ENCODE data around the gene RNGTT. TPM values are rescaled to one million over a fixed set of nuclear protein-coding genes. Genes with fewer than 3 reads are reported as not detected.

The RNGTT gene
- total RNA-seq, 1 donor from 2014 or later: 8.4 TPM

DNA sequence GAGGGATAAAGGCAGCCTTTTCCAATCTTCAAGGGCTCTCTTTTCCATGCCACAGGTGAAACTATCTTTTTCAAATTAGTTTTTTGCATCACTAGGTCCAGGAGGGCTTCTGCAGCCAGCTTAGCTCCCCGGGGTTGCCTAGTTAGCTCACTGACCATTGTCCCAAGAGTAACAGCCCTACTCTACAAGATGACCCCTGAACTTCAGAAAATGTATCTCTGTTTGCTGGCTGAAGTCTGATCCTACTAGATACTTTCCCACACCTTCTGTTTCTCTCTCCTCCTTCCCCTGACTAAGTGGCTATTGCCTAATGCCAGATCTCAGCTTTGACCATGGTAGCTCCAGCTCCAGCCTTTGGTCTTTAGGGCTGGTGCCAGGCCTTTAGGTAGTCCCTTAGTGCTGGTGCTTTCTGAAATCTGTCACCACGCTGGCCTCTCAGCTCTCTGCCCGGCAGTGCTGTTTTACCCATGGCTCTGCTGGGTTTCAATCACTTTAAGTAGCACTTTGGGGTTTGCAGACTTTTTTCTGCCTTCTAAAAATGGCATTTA lies 255.1 kb downstream of the RNGTT start:
- peak; percentile 61 for ATAC-seq

DNA sequence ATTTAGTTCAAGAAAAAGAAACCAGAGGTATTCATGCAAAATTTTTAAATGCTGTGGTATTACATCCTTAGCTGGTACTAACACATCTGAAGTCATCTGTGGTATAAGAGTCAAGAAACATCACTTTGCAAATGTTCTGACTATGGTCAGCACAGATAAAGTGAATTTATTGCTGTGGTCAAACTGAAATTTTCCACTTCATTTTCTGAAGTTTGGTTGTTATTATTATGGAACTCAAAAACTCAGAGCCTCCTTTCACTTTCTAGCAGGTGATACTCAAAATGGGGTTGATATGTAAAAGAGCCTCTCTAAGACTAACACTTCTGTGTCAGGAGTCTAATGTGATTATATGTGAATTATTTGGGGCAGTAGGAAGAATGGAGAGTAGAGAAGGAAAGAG lies 257.8 kb downstream of the RNGTT start:
- no peak for ATAC-seq
- DNase-seq: no peak
- intact Hi-C loops (cut with micrococcal nuclease): no loop called here

More for the DNA sequence above, 255.1 kb downstream of the RNGTT start:
- intact Hi-C loops (cut with micrococcal nuclease): no loop called here
- DNase-seq: no peak

DNA sequence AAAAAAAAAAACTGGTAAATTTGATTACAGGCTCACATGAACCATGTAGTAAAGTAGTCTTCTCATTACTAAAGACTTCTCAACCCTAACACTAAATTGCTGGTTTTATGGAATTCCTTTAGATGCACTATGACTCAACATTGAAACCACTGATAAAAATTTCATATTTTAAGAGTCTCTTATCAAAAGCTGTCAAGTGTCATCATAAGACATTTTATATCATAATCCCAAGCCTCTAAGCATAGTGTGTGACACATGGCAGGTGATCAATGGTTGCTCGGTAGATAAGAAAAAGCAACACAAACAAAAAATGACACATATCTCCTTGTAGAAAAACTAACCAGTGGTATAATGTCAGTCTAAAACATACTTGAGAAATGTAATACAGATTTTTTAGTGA lies 258.4 kb downstream of the RNGTT start:
- ATAC-seq (no peak), DNase-seq (no peak)

DNA sequence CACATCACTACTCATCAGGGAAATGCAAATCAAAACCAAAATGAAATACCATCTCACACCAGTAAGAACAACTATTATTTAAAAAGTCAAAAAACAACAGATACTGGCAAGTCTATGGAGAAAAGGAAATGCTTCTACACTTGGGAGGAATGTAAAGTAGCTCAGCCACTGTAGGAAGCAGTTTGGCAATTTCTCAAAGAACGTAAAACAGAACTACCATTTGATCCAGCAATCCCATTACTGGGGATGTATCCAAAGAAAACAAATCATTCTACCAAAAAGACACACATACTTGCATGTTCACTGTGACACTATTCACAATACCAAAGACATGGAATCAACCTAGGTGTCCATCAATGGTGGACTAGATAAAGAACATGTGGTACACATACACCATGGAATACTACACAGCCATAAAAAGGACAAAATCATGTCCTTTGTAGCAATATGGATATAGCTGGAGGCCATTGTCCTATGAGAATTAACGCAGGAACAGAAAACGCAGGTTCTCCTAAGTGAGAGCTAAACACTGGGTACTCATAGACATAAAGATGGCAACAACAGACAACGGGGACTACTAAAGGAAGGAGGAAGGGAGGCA lies 260.4 kb downstream of the RNGTT start:
- DNase-seq (no peak), ATAC-seq (no peak)
- intact Hi-C loops (cut with micrococcal nuclease): no loop called here

More for the DNA sequence above, 258.4 kb downstream of the RNGTT start:
- intact Hi-C loops (cut with micrococcal nuclease): no loop called here

DNA sequence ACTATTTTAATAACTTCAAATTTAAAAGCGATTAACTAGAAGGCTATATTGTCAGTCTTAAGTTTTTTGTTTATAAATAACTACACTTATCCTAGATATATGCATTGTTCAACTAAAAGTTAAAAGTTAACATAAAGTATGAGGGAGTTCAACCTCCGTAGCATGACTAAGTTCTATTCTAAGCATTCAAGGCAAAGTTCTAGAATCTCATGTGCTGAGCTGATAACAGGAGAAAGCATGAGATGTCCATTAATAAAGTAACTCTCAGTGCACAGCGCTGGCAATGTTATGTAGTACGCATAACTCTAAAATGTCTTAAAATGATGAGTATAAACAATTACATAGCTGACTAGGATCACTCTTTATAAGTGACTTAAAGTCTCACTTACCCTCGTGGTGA lies 264.8 kb downstream of the RNGTT start:
- DNase-seq (no peak), ATAC-seq (no peak)
- intact Hi-C loops (cut with micrococcal nuclease): no loop called here

DNA sequence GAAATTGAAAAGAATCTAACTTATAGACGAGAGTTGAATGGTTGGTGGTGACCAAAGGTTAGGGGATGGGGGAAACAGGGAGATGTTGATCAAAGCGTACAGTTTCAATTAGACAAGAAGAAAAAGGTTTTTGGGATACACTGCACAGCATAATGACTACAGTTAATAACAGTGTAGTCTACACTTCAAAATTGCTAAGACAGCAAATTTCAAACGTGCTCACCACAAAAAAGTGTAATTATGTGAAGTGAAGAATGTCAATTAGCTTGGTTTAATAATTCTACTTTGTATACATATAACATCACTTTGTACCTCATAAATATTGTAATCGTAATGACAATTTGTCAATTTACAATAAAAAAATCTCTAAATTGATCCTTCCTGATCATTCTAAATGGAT lies 267.5 kb downstream of the RNGTT start:
- DNase-seq: no peak
- intact Hi-C loops (cut with micrococcal nuclease): no loop called here
- no peak for ATAC-seq

DNA sequence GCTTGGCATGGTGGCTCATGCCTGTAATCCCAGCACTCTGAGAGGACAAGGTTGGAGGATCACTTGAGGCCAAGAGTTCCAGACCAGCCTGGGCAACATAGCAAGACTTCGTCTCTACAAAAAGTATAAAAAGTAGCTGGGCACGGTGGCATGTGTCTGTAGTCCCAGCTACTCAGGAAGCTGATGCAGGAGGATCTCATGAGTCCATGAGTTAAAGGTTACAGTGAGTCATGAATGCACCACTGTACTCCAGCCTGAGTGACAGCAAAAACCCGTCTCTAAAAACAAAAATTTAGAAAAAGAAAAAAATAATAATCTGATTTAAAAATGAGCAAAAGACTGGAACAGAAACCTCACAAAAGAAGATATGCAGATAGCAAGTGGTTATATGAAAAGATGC lies 279.7 kb downstream of the RNGTT start:
- ATAC-seq (no peak), DNase-seq (no peak)
- intact Hi-C loops (cut with micrococcal nuclease): no loop called here

DNA sequence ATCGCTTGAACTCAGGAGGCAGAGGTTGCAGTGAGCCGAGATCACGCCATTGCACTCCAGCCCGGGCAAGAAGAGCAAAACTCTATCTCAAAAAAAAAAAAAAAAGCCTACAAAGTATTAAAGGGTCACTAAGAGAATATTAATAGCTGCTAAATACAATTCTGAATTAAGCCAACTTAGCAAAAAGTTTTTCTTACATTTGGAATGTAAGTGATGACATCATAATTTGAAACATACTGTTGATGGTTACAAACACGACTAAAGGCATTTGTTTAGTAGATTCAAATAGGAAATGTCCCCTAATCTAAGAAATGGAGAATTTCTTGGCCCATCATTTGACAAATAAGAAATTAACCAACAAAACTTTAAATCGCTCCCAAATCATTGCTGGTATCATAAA lies 282.8 kb downstream of the RNGTT start:
- no peak for DNase-seq
- intact Hi-C loops (cut with micrococcal nuclease): no loop called here
- ATAC-seq: no peak

DNA sequence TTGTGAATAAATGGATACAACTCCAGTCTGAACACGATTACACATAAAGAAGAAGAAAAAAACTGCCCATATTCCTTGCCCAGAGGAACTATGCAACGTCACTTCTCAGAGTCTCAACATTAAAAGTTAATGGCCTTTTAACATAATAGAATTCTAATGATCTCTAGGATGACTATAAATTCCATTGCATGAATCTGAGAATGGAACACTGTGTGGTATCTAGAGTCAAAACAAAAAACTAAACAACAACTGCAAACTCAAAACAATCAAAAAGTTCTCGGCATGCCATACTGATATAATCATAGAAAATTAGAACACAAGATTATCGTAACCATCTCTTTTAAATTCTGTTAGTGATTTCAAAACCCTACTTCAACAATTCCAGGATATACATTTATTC lies 283.6 kb downstream of the RNGTT start:
- ATAC-seq: no peak
- intact Hi-C loops (cut with micrococcal nuclease): no loop called here
- no peak for DNase-seq

DNA sequence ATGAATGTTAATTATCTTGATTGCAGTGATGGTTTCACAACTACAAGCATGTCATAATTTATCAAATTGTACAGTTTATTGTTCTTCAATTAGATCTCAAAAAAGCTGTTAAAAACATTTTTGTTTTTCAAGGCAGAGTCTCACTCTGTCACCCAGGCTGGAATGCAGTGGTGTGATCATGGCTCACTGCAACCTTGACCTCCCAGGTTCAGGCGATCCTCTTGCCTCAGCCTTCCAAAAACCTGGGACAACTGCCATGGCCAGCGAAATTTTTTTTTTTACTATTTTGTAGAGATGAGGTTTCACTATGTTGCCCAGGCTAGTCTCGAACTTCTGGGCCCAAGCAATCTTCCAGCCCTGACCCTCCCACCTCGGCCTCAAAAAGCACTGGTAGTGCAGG lies 286.1 kb downstream of the RNGTT start:
- intact Hi-C loops (cut with micrococcal nuclease): no loop called here
- ATAC-seq (no peak), DNase-seq (no peak)

DNA sequence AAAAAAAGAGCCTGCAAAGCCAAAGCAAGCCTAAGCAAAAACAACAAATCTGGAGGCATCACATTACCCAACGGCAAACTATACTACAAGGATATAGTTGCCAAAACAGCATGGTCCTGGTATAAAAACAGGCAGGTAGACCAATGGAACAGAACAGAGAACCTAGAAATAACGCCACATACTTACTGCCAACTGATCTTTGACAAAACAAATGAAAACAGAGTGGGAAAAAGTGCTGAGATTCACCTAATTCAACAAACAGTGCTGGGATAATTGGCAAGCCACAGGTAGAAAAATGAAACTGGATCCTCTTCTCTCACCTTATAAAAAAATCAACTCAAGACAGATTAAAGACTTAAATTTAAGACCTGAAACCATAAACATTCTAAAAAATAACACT lies 291.8 kb downstream of the RNGTT start:
- DNase-seq: no peak
- no peak for ATAC-seq
- intact Hi-C loops (cut with micrococcal nuclease): no loop called here

DNA sequence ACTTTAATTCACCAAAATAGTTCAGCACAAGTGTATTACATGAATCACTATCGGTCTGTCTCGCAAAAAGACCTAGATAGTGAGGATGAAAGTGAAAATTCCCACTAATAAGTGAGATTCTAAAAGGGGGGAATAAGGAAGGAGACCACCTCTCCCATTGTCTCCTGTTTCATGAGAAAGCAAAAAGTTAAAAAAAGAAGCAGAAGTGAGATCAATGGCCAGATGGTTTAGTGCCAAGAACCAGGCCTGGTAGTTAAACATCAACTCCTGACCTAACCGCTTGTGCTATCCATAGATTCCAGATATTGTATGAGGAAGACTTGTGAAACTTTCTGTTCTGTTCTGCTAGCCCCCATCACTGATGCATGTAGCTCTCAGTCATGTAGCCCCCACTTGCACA lies 293.0 kb downstream of the RNGTT start:
- intact Hi-C loops (cut with micrococcal nuclease): no loop called here
- no peak for DNase-seq
- no peak for ATAC-seq

DNA sequence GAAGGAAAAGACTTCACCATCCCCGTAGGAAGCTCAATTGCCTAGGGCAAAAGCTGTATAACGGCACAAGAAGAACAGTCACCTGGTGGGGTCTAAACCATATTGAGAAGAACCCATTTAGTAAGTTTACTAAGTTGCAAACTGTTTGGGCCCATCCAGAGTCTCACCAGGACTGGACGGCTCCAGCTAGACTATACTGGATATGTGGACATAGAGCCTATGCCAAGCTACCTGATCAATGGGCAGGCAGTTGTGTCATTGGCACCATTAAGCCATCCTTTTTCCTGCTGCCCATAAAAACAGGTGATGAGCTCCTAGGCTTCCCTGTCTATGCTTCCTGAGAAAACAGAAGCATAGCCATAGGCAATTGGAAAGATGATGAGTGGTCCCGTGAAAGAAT lies 293.9 kb downstream of the RNGTT start:
- intact Hi-C loops (cut with micrococcal nuclease): no loop called here
- ATAC-seq (no peak), DNase-seq (no peak)

DNA sequence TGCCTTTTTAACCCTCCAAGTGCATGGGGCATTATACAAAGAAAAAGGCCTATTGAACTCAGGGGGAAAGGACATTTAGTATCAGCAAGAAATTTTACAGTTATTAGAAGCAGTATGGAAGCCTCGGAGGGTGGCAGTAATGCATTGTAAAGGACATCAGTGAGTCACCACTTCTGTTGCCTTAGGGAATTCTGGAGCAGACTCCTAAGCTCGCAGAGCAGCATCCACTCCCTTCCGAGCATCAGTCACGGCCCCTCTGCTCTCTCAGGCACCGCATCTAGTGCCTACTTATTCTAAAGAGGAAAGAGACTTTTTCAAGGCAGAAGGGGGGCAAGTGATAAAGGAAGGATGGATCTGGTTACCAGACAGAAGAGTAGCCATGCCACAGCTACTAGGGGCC lies 296.5 kb downstream of the RNGTT start:
- ATAC-seq: no peak
- intact Hi-C loops (cut with micrococcal nuclease): no loop called here
- no peak for DNase-seq

DNA sequence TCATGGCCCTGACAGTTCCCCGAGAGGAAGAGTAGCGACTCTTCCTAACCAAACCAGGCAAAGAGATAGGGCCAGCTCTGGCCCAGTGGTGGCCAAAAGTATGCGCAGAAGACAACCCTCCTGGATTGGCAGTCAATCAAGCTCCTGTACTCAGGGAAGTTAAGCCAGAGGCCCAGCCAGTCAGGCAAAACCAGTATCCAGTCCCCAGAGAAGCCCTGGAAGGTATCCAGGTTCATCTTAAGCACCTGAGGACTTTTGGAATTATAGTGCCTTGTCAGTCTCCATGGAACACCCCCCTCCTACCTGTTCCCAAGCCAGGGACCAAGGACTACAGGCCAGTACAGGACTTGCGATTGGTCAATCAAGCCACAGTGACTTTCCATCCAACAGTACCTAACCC lies 298.3 kb downstream of the RNGTT start:
- DNase-seq (no peak), ATAC-seq (no peak)
- intact Hi-C loops (cut with micrococcal nuclease): no loop called here

DNA sequence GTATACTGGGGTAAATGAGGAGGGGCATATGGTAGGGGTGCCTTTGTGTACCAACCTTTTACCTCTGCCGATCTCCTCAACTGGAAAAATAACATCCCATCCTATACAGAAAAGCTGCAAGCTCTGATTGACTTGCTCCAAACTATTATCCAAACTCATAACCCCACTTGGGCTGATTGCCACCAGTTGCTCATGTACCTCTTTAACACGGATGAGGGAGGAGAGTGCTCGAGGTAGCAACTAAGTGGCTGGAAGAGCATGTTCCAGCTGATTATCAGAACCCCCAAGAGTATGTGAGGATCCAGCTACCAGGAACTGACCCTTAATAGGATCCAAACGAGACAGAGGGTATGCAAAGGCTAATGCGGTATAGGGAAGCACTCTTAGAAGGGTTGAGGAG lies 299.6 kb downstream of the RNGTT start:
- intact Hi-C loops (cut with micrococcal nuclease): no loop called here
- no peak for ATAC-seq
- no peak for DNase-seq

DNA sequence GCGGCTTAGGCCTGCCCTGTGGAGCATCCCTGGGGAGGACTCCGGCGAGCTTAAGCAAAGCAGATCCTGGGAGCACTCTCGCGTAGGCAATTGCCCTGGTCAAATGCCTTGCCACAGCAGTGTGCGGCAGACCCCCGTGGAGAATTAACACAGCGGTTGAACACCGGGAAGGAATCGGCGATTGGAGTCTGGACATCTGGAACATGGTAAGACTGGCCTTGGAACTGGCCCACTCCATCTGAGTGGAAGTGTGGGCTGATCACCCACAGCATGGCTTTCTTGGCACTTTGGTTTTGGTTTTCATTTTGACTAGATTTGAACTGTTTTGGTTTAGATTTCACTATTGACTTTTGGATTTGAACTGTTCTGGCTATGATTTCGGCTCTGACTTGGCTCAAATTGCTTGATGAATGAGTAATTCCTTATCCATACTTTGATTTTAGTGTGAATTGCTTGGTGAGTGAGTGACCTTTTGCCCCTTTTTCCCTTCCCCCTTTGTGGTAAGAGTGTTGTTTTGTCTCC lies 300.7 kb downstream of the RNGTT start:
- DNase-seq (no peak), ATAC-seq (no peak)
- intact Hi-C loops (cut with micrococcal nuclease): no loop called here

DNA sequence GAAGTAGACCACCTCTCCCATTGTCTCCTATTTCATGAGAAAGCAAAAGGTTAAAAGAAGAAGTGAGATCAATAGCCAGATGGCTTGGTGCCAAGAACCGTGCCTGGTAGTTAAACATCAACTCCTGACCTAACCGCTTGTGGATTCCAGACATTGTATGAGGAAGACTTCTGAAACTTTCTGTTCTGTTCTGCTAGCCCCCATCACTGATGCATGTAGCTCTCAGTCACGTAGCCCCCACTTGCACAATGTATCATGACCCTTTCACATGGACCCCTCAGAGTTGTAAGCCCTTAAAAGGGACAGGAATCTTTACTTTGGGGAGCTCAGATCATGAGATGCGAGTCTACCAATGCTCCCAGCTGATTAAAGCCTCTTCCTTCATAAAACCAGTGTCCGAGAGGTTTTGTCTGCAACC lies 301.2 kb downstream of the RNGTT start:
- intact Hi-C loops (cut with micrococcal nuclease): no loop called here
- no peak for DNase-seq
- ATAC-seq: no peak

DNA sequence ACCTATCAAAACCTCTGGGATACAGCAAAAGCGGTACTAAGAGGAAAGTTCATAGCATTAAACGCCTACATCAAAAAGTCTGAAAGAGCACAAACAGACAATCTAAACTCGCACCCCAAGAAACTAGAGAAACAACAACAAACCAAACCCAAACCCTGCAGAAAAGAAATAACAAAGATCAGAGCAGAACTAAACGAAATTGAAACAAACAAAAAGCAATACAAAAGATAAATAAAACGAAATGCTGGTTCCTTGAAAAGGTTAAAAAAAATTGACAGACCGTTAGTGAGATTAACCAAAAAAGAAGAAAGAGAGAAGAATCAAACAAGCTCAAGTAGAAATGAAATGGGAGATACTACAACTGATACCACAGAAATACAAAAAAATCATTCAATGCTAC lies 302.3 kb downstream of the RNGTT start:
- ATAC-seq (no peak), DNase-seq (no peak)
- intact Hi-C loops (cut with micrococcal nuclease): no loop called here

DNA sequence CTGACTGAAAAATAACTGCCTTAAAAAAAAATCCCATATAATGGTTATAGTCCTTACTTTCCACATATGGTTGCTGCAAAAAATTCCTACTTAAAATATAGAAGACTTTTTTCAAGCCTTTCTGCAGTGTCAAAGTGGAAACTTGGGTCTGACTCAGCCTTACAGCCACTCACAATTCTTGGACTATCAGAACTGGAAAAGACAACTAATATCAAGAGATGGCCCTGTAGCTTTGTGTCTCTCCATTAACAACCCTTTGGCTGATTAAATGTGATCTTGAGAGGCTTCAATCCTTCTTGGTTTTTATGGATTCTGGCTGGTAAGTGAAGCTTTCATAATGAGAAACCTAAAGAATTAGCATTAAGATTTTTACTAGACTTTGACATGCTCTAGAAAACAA lies 307.8 kb downstream of the RNGTT start:
- DNase-seq (no peak), ATAC-seq (no peak)
- intact Hi-C loops (cut with micrococcal nuclease): no loop called here

DNA sequence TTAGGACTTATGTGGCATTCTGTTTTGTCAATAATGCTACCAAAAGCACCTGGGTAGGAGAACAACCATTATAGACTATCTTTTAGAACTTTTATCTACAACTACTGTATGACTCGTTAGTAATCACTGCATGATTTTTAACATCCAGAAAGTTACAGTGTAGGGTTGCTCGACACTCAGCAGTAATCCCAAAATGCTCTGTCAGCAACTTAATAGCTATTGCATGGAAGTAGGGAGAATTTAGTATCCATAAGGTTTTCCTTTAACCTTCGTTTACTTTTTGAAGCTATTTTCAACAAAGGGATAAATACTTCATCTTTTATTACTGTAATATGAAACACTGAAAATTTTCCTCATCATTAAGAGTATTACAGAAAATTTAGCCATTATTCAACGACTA lies 309.5 kb downstream of the RNGTT start:
- no peak for ATAC-seq
- no peak for DNase-seq
- intact Hi-C loops (cut with micrococcal nuclease): no loop called here

DNA sequence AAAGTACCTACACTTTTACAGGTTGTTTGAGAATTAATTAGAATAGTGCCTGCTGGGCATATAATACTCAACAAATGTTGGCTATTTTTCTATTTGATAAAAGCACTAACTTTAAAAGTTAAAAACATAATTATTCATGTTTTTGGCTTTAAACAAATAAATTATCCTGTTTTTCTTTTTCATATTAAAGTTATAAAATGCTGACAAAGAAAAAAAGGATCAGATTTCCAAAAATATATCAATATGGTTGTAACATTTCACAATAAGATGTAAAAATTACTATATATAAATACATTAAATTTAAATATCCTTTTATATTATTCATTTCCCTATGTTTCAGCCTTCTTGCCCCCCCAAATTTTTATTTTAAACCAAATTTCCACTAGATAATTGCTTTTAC lies 312.0 kb downstream of the RNGTT start:
- ATAC-seq: no peak
- DNase-seq: no peak
- intact Hi-C loops (cut with micrococcal nuclease): no loop called here

All from left ventricle myocardium superior (tissue), 1 donor.